Osteoblast (primary cell): ENCODE data around the gene PRKCE. TPM values are rescaled to one million over a fixed set of nuclear protein-coding genes. Genes with fewer than 3 reads are reported as not detected.

Experiments used
- DNase-seq: peaks from one replicate; pipeline ENCODE4 v3.0.0; 2011; ENCODE audit warnings: low spot score, mixed read lengths; ENCODE audit not compliant: insufficient read length; ENCODE audit errors: missing footprints
- H2AFZ ChIP-seq: 2 replicates; pipeline ENCODE4 v1.6.0; 2011; ENCODE audit warnings: mild to moderate bottlenecking, low read length
- H3K27ac ChIP-seq: 2 replicates; pipeline ENCODE4 v1.5.1; 2011; ENCODE audit warnings: mild to moderate bottlenecking, low read depth, low read length, moderate library complexity
- H3K27me3 ChIP-seq: 2 replicates; pipeline ENCODE4 v1.6.0; 2012; ENCODE audit warnings: mild to moderate bottlenecking, control low read depth, inconsistent platforms, low read length, moderate library complexity; ENCODE audit not compliant: insufficient read depth
- H3K36me3 ChIP-seq: 2 replicates; pipeline ENCODE4 v1.5.1; 2011; ENCODE audit warnings: mild to moderate bottlenecking, low read length, control low read depth, moderate library complexity; ENCODE audit not compliant: insufficient read depth
- H3K4me1 ChIP-seq: 2 replicates; pipeline ENCODE4 v1.5.1; 2011; ENCODE audit warnings: mild to moderate bottlenecking, low read length, control low read depth, moderate library complexity; ENCODE audit not compliant: insufficient read depth
- H3K4me2 ChIP-seq: 2 replicates; pipeline ENCODE4 v1.6.0; 2011; ENCODE audit warnings: mild to moderate bottlenecking, low read length; ENCODE audit not compliant: insufficient read depth
- H3K4me3 ChIP-seq: fragments of 200-600 bp; sonication (generic); 3 replicates; pipeline ENCODE4 v1.5.1; 2012; ENCODE audit warnings: mild to moderate bottlenecking, low read length, inconsistent platforms; ENCODE audit not compliant: insufficient read depth
- H3K79me2 ChIP-seq: 2 replicates; pipeline ENCODE4 v1.6.0; 2012; ENCODE audit warnings: mild to moderate bottlenecking, low read length, control low read depth, inconsistent platforms; ENCODE audit not compliant: insufficient read depth
- H3K9me3 ChIP-seq: 2 replicates; pipeline ENCODE4 v1.5.1; 2011; ENCODE audit warnings: low read depth, low read length, control low read depth
- H4K20me1 ChIP-seq: 2 replicates; pipeline ENCODE4 v1.6.0; 2012; ENCODE audit warnings: mild to moderate bottlenecking, low read length, control low read depth; ENCODE audit not compliant: insufficient read depth
- total RNA-seq: library from RNA; depleted of rRNA; stranded (reverse); fragments of >200 nt; gene quantifications from 2 replicates; pipeline ENCODE4 v1.2.3, GENCODE V29; 2012
- TF ChIP-seq, protein P1 (sequence below): IDR thresholded peaks from 2 replicates; pipeline ENCODE4 v1.5.1; 2011; ENCODE audit warnings: mild to moderate bottlenecking, low read depth, low read length, moderate library complexity; ENCODE audit errors: extremely low read depth

PRKCE gene
- total RNA-seq, 1 donor = 22.1 TPM

DNA sequence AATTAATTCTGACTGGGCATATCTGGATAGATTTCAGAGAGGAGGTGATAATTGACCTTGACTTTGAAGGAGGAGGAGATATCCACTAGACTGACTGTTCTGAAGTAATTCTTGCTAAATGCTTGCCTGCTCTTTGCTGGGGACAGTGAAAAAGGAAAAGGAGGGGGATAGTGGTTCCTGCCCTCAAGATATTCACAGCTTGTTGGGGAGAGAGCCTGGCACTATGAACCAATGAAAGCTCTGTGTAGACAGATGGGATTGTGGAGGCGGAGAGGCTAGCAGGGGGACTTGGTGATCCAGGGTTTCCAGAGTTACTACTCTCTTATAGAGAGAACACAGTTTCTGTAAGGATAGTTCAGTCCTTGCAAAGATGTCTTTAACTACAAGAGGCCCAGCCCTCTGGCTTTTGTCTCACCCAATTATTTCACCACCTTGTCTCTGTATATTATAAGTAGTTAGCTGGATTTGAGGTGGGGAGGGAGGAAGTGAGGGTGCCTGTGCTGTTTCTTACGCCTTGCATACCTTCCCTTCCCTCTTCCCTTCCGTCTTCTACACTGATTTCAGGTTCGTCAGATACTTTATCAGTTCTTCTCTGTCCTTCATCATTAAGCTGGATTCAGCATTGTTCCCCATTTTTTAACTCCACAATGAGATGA, 190.4 kb downstream of the PRKCE start:
- Histone ChIP-seq H3K9me3 (no peaks in the 10 kb centered on the region), H4K20me1 (peaks cover 5% of the 10 kb centered on the region), H3K4me2 (no peak overlapping the region), H3K27me3 (no peaks in the 10 kb centered on the region), H3K4me3 (no peak overlapping the region), H3K79me2 (no peaks in the 10 kb centered on the region), H3K27ac (no peak overlapping the region), H3K36me3 (no peaks in the 10 kb centered on the region), H2AFZ (no peak overlapping the region), H3K4me1 (peaks cover 16% of the 10 kb centered on the region)
- TF ChIP-seq, protein P1, sequence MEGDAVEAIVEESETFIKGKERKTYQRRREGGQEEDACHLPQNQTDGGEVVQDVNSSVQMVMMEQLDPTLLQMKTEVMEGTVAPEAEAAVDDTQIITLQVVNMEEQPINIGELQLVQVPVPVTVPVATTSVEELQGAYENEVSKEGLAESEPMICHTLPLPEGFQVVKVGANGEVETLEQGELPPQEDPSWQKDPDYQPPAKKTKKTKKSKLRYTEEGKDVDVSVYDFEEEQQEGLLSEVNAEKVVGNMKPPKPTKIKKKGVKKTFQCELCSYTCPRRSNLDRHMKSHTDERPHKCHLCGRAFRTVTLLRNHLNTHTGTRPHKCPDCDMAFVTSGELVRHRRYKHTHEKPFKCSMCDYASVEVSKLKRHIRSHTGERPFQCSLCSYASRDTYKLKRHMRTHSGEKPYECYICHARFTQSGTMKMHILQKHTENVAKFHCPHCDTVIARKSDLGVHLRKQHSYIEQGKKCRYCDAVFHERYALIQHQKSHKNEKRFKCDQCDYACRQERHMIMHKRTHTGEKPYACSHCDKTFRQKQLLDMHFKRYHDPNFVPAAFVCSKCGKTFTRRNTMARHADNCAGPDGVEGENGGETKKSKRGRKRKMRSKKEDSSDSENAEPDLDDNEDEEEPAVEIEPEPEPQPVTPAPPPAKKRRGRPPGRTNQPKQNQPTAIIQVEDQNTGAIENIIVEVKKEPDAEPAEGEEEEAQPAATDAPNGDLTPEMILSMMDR = no peak
- no peak for DNase-seq

GRCh38 chr2:45843136-45843535, 191.7 kb downstream of the PRKCE start:
- no peak overlapping the region for H3K4me3 ChIP-seq
- H3K79me2 ChIP-seq = no peaks in the 10 kb centered on the region
- H3K4me2 ChIP-seq = no peak overlapping the region
- no peaks in the 10 kb centered on the region for H3K27me3 ChIP-seq
- peaks cover 1% of the 10 kb centered on the region for H4K20me1 ChIP-seq
- no peaks in the 10 kb centered on the region for H3K9me3 ChIP-seq
- no peak for DNase-seq
- H3K4me1 ChIP-seq = peaks cover 16% of the 10 kb centered on the region
- H2AFZ ChIP-seq = no peak overlapping the region
- no peaks in the 10 kb centered on the region for H3K36me3 ChIP-seq
- TF ChIP-seq, protein P1 = no peak
- H3K27ac ChIP-seq = no peak overlapping the region

GRCh38 chr2:45844796-45845457, 193.5 kb downstream of the PRKCE start:
- no peaks in the 10 kb centered on the region for H3K36me3 ChIP-seq
- no peak overlapping the region for H3K4me2 ChIP-seq
- TF ChIP-seq, protein P1 = no peak
- no peaks in the 10 kb centered on the region for H4K20me1 ChIP-seq
- no peaks in the 10 kb centered on the region for H3K79me2 ChIP-seq
- DNase-seq = no peak
- H3K4me3 ChIP-seq = no peak overlapping the region
- H3K4me1 ChIP-seq = peaks cover 17% of the 10 kb centered on the region
- no peaks in the 10 kb centered on the region for H3K9me3 ChIP-seq
- no peak overlapping the region for H3K27ac ChIP-seq
- H3K27me3 ChIP-seq = no peaks in the 10 kb centered on the region
- H2AFZ ChIP-seq = no peak overlapping the region

DNA sequence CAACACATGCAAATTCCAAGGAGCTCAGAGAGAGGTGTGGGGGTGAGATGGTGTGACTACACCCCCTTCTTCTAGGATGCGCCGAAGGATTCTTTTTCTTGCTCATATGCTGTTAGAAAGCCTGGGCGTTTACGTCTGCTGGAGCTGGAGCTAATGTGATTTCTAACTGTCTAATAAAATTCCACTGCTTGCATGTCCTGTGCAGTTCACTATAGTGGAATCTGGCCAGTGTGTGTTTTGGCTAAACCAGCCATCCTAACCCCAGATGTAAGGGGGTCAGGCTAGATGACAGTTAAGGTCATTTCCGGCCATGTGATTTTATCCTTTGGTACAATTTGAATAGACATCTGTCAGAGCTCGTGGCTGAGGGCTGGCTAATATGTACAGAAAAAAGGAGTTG, 194.1 kb downstream of the PRKCE start:
- DNase-seq = no peak
- Histone ChIP-seq H3K4me1 (peaks cover 16% of the 10 kb centered on the region), H3K36me3 (no peaks in the 10 kb centered on the region), H2AFZ (no peak overlapping the region), H3K79me2 (no peaks in the 10 kb centered on the region), H3K9me3 (no peaks in the 10 kb centered on the region), H3K4me3 (no peak overlapping the region), H4K20me1 (no peaks in the 10 kb centered on the region), H3K27ac (no peak overlapping the region), H3K4me2 (no peak overlapping the region), H3K27me3 (no peaks in the 10 kb centered on the region)
- TF ChIP-seq, protein P1 = no peak
